HepG2 (cell line): ENCODE measurements around the gene NFATC1. TPM values are rescaled to one million over a fixed set of nuclear protein-coding genes. Genes with fewer than 3 reads are reported as not detected.

Experiments
- ATAC-seq: fragments of 200-7000 bp; cut with Tn5 transposase; 3 replicates; pipeline ENCODE4 v1.9.1; 2020; ENCODE audit warnings: mild to moderate bottlenecking, moderate library complexity
- BruUV-seq: library from RNA; stranded (reverse); fragments of 400-500 nt; replicated peaks from 2 replicates; lab custom pipeline; 2021; lab: Mats Ljungman, UMichigan
- CTCF ChIA-PET: fragments of 300-600 bp; formaldehyde crosslinking; extraction: SDS; loops from one replicate; lab custom pipeline; 2021; ENCODE audit warnings: low total read pairs, inconsistent platforms, low intra/inter-chr PET ratio; lab: Yijun Ruan, JAX
- POLR2A ChIA-PET: fragments of 350-600 bp; sonication (Branson Sonifier 250); formaldehyde crosslinking; loops from one replicate; lab custom pipeline; 2020; ENCODE audit warnings: antibody characterized with exemption, inconsistent platforms; lab: Yijun Ruan, JAX
- DNase-seq: peaks from one replicate; pipeline ENCODE4 v3.0.0-alpha.2; 2015; ENCODE audit warnings: low spot score
- FAIRE-seq: peaks from 3 replicates; lab custom pipeline; 2011; peaks lifted over from hg19 to GRCh38; lab: Jason Lieb, UNC
- H2AFZ ChIP-seq: one replicate; pipeline ENCODE4 v1.6.1; 2011; ENCODE audit warnings: low read length, inconsistent platforms
- H3K27ac ChIP-seq: fragments of 300-600 bp; 3 replicates; pipeline ENCODE4 v1.8.0; 2011; ENCODE audit warnings: mixed run types, mild to moderate bottlenecking, mixed read lengths, low read length, inconsistent platforms; ENCODE audit not compliant: insufficient read depth; ENCODE audit errors: extremely low read length
- H3K27me3 ChIP-seq, 2 experiments: fragments of 200-600 bp in 1 of 2; 2 replicates in 1 of 2; 3 replicates in 1 of 2; pipeline versions ENCODE4 v1.6.0 to v1.8.0; 2011; ENCODE audit warnings: low read length in 2 of 2, mild to moderate bottlenecking in 2 of 2, moderate library complexity in 2 of 2, inconsistent platforms in 1 of 2; ENCODE audit not compliant: insufficient read depth in 2 of 2, control insufficient read depth in 1 of 2
- H3K36me3 ChIP-seq, 2 experiments: fragments of 200-600 bp in 1 of 2; replicated peaks in 1 of 2; 2 replicates in 1 of 2; 3 replicates in 1 of 2; pipeline versions ENCODE4 v1.5.1 to v1.8.0; 2011; ENCODE audit warnings: low read length in 2 of 2, inconsistent platforms in 1 of 2; ENCODE audit not compliant: insufficient read depth in 2 of 2, control insufficient read depth in 1 of 2
- H3K4me1 ChIP-seq: 2 replicates; pipeline ENCODE4 v1.5.1; 2012; ENCODE audit warnings: low read length, inconsistent platforms; ENCODE audit not compliant: insufficient read depth
- H3K4me2 ChIP-seq: 2 replicates; pipeline ENCODE4 v1.6.0; 2011; ENCODE audit warnings: low read depth, low read length, inconsistent platforms
- H3K4me3 ChIP-seq, 3 experiments: fragments of 200-600 bp in 1 of 3; sonication (generic), shearing (Covaris generic) in 1 of 3; replicated peaks in 1 of 3; 2 replicates each; pipeline ENCODE4 v1.5.1; 2011 to 2016; ENCODE audit warnings: low read length in 3 of 3, inconsistent platforms in 2 of 3, low read depth in 2 of 3, mild to moderate bottlenecking in 2 of 3, control low read depth in 1 of 3, mixed read lengths in 1 of 3; ENCODE audit not compliant: insufficient read depth in 1 of 3
- H3K79me2 ChIP-seq: one replicate; pipeline ENCODE4 v1.6.1; 2011; ENCODE audit warnings: low read length, inconsistent platforms; ENCODE audit not compliant: insufficient read depth
- H3K9ac ChIP-seq: 2 replicates; pipeline ENCODE4 v1.6.0; 2011; ENCODE audit warnings: mild to moderate bottlenecking, low read depth, low read length, inconsistent platforms; ENCODE audit not compliant: insufficient read depth
- H3K9me3 ChIP-seq: 2 replicates; pipeline ENCODE4 v1.5.1; 2012; ENCODE audit warnings: mild to moderate bottlenecking, low read length
- H4K20me1 ChIP-seq: 2 replicates; pipeline ENCODE4 v1.6.0; 2011; ENCODE audit warnings: inconsistent platforms, mild to moderate bottlenecking, low read length, moderate library complexity; ENCODE audit not compliant: insufficient read depth
- ARID2 ChIP-seq: sonication (generic); formaldehyde crosslinking; IDR thresholded peaks from 2 replicates; pipeline ENCODE4 v1.8.1; 2022; ENCODE audit warnings: mild to moderate bottlenecking, missing genetic modification reagents, borderline replicate concordance
- CHD2 ChIP-seq: IDR thresholded peaks from 2 replicates; pipeline ENCODE4 v1.6.1; 2011; ENCODE audit warnings: low read depth, low read length, improper control_type of control experiment
- CREB1 ChIP-seq, 2 experiments: fragments of 450-650 bp in 1 of 2; IDR thresholded peaks; 2 replicates each; pipeline ENCODE4 v1.6.1; 2016 to 2017; ENCODE audit warnings: control low read depth in 1 of 2, mild to moderate bottlenecking in 1 of 2, missing compliant biosample characterization in 1 of 2, missing genetic modification characterization in 1 of 2
- GFI1 ChIP-seq: sonication (generic); formaldehyde crosslinking; IDR thresholded peaks from 2 replicates; pipeline ENCODE4 v1.5.0; 2020; ENCODE audit warnings: missing genetic modification reagents, mild to moderate bottlenecking, borderline replicate concordance
- HOXA5 ChIP-seq: sonication (generic); formaldehyde crosslinking; IDR thresholded peaks from 2 replicates; pipeline ENCODE4 v1.4.0; 2020; ENCODE audit warnings: missing genetic modification reagents
- PCBP2 ChIP-seq: fragments of 200-400 bp; formaldehyde crosslinking; optimal IDR thresholded peaks from 2 replicates; pipeline ENCODE3; 2018; ENCODE audit warnings: low read length, low read depth; ENCODE audit not compliant: poor library complexity, severe bottlenecking
- SYNCRIP ChIP-seq: fragments of 200-400 bp; formaldehyde crosslinking; IDR thresholded peaks from 2 replicates; pipeline ENCODE4 v1.6.1; 2018; ENCODE audit warnings: mild to moderate bottlenecking, low read depth, low read length; ENCODE audit not compliant: insufficient read depth
- XBP1 ChIP-seq: sonication (generic); formaldehyde crosslinking; IDR thresholded peaks from 2 replicates; pipeline ENCODE4 v1.5.0; 2020; ENCODE audit warnings: missing genetic modification reagents
- ZNF138 ChIP-seq: sonication (generic); formaldehyde crosslinking; IDR thresholded peaks from 2 replicates; pipeline ENCODE4 v1.5.0; 2020; ENCODE audit warnings: mild to moderate bottlenecking, low read depth, missing genetic modification reagents
- ZNF292 ChIP-seq: sonication (generic); formaldehyde crosslinking; IDR thresholded peaks from 2 replicates; pipeline ENCODE4 v1.8.1; 2022; ENCODE audit warnings: mild to moderate bottlenecking, low read depth, missing genetic modification reagents, borderline replicate concordance
- ZNF44 ChIP-seq: sonication (generic); formaldehyde crosslinking; IDR thresholded peaks from 2 replicates; pipeline ENCODE4 v1.5.1; 2020; ENCODE audit warnings: mild to moderate bottlenecking, missing genetic modification reagents
- ZNF674 ChIP-seq: sonication (generic); formaldehyde crosslinking; IDR thresholded peaks from 2 replicates; pipeline ENCODE4 v1.5.0; 2020; ENCODE audit warnings: low read depth, mild to moderate bottlenecking, missing genetic modification reagents
- WGBS: methylation state at CpG from one replicate; pipeline ENCODE4 v1.1.6; 2017; ENCODE audit warnings: low lambda C conversion rate; 5-methylcytosine and 5-hydroxymethylcytosine counted together
- in situ Hi-C: cut with HindIII; loops from 2 replicates; pipeline ENCODE4 v1.10.0; 2017; ENCODE audit warnings: low pct_unique_long_range_greater_than_20kb; ENCODE audit not compliant: extremely low pct_ligation_motif_present
- intact Hi-C: fragments of 100-400 bp; cut with micrococcal nuclease; formaldehyde crosslinking; loops from one replicate; pipeline ENCODE4 v1.10.0; 2022; ENCODE audit not compliant: unreplicated experiment
- polyA plus RNA-seq, 8 experiments: library from polyadenylated mRNA; depleted of rRNA in 3 of 8; stranded (reverse) in 7 of 8; unstranded in 1 of 8; fragments of >200 nt; fragmentation: Illumina TruSeq in 4 of 8; extraction: Trizol in 4 of 8; gene quantifications; 2 replicates each; pipeline versions ENCODE4 v1.2.1 to v1.2.3, GENCODE V29; 2011 to 2016; ENCODE audit warnings: low read depth in 4 of 8, missing spikeins in 1 of 8, mixed read lengths in 1 of 8; ENCODE audit not compliant: insufficient read depth in 1 of 8
- total RNA-seq, 5 experiments: library from RNA; depleted of rRNA; stranded (reverse); fragments of >200 nt; fragmentation: Illumina TruSeq; extraction: Trizol; gene quantifications; 2 replicates each; pipeline ENCODE4 v1.2.3, GENCODE V29; 2016; ENCODE audit warnings: low read depth in 1 of 5
- TF ChIP-seq, protein P1 (sequence below): sonication (generic); formaldehyde crosslinking; IDR thresholded peaks from 2 replicates; pipeline ENCODE4 v1.5.1; 2020; ENCODE audit warnings: missing genetic modification reagents, mild to moderate bottlenecking, borderline replicate concordance
- TF ChIP-seq, protein P2 (sequence below): sonication (generic); formaldehyde crosslinking; IDR thresholded peaks from 2 replicates; pipeline ENCODE4 v1.5.0; 2020; ENCODE audit warnings: mild to moderate bottlenecking, missing genetic modification reagents, borderline replicate concordance
- TF ChIP-seq, protein P3 (sequence below): sonication (generic); formaldehyde crosslinking; IDR thresholded peaks from 2 replicates; pipeline ENCODE4 v1.4.0; 2020; ENCODE audit warnings: missing genetic modification reagents, borderline replicate concordance

NFATC1 gene
- total and polyA plus RNA-seq, 2 of the 13 experiments (the other 11 are each of a cell fraction or from before 2014, with no cell fraction given) = not detected

DNA sequence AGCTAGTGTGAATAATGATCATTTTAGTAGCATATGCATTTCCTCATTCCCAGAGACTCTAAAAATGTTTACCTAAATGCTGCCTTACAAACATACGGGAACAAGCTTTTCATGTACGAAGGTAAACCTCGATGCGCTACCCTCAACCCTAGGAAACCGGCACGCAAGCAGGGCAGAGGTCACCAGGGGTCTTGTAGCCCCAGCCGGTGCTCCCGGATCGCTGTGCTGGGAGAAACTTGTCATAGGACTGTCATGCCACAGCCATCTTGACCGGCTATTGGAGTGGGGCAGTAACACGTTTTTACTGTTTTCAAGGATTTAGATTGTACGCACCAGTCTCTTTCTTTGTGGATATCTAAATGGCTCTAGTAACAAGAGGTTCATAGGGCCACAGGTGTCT is 34.8 kb upstream of the NFATC1 start (continued):
- TF ChIP-seq, protein P1, sequence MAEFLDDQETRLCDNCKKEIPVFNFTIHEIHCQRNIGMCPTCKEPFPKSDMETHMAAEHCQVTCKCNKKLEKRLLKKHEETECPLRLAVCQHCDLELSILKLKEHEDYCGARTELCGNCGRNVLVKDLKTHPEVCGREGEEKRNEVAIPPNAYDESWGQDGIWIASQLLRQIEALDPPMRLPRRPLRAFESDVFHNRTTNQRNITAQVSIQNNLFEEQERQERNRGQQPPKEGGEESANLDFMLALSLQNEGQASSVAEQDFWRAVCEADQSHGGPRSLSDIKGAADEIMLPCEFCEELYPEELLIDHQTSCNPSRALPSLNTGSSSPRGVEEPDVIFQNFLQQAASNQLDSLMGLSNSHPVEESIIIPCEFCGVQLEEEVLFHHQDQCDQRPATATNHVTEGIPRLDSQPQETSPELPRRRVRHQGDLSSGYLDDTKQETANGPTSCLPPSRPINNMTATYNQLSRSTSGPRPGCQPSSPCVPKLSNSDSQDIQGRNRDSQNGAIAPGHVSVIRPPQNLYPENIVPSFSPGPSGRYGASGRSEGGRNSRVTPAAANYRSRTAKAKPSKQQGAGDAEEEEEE (CRISPR knock-in tag) = no peak
- TF ChIP-seq GFI1 (CRISPR knock-in tag) (no peak), ZNF674 (CRISPR knock-in tag) (no peak), HOXA5 (CRISPR knock-in tag) (no peak), CHD2 (no peak), XBP1 (CRISPR knock-in tag) (no peak), PCBP2 (no peak)

DNA sequence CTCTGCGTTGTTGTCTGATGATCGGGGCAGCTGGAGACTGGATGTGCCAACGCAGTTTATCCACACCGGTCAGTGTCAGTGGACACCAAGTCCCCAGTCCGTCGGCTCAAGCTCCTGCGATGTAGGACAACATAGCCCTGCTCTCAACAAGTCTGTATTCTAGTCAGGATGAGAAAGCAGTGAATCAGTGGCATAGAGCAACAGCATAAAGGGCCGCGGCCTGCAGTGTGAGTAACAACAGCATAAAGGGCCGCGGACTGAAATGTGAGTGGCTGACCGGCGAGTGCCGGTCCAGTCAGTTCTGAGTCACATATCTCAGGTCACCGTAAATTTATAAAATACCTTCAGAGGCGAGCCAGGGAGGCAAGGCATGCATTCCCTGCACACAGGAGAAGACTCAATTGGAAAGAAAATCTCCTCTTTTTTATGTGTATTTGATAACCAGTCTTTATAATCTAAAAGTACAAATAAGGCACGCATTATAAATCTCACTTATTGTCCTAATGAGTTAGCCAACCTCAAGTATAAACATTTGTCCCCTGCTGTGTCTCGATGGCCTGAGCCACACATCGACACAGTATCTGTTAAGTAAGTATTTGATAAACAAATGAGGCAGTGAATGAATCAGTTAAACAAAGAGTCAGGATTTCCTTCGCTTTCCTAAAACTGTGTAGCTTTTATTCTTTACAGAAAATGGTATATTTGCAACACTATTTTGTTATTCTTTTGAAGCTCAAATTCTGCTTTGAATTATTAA is 33.8 kb upstream of the NFATC1 start:
- Histone ChIP-seq H3K4me3 (no peak overlapping the region), H3K79me2 (no peaks in the 10 kb centered on the region), H3K27me3 (no peaks in the 10 kb centered on the region), H3K9me3 (no peaks in the 10 kb centered on the region), H3K4me2 (no peak overlapping the region), H3K27ac (no peak overlapping the region), H3K4me1 (no peaks in the 10 kb centered on the region), H3K36me3 (peaks cover 3 to 23% of the 10 kb centered on the region in 2 experiments; a peak in 4 of 5 replicates), H4K20me1 (no peaks in the 10 kb centered on the region), H2AFZ (no peak overlapping the region), H3K9ac (no peak overlapping the region)
- ChIA-PET CTCF (no interaction called here), POLR2A (no interaction called here)
- no TSS peak for BruUV-seq
- in situ Hi-C loops (no loop called here), intact Hi-C loops (no loop called here)
- DNase-seq = no peak
- no peak for FAIRE-seq
- no peak for ATAC-seq
- WGBS = 93% methylated on average over 20 of the region's 20 CpGs
- TF ChIP-seq, protein P2, sequence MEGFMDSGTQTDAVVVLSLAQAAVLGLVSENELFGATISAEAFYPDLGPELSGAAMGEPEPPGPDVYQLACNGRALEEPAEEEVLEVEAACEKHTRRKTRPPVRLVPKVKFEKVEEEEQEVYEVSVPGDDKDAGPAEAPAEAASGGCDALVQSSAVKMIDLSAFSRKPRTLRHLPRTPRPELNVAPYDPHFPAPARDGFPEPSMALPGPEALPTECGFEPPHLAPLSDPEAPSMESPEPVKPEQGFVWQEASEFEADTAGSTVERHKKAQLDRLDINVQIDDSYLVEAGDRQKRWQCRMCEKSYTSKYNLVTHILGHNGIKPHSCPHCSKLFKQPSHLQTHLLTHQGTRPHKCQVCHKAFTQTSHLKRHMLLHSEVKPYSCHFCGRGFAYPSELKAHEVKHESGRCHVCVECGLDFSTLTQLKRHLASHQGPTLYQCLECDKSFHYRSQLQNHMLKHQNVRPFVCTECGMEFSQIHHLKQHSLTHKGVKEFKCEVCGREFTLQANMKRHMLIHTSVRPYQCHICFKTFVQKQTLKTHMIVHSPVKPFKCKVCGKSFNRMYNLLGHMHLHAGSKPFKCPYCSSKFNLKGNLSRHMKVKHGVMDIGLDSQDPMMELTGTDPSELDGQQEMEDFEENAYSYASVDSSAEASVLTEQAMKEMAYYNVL (CRISPR knock-in tag) = no peak
- TF ChIP-seq SYNCRIP (no peak), ZNF292 (no peak), ZNF44 (no peak), ARID2 (CRISPR knock-in tag) (no peak), ZNF138 (CRISPR knock-in tag) (no peak), CREB1 (IDR thresholded peaks at IDR 0.05) (no peak), CREB1 (CRISPR knock-in tag; IDR thresholded peaks at IDR 0.05) (no peak)
- TF ChIP-seq, protein P3, sequence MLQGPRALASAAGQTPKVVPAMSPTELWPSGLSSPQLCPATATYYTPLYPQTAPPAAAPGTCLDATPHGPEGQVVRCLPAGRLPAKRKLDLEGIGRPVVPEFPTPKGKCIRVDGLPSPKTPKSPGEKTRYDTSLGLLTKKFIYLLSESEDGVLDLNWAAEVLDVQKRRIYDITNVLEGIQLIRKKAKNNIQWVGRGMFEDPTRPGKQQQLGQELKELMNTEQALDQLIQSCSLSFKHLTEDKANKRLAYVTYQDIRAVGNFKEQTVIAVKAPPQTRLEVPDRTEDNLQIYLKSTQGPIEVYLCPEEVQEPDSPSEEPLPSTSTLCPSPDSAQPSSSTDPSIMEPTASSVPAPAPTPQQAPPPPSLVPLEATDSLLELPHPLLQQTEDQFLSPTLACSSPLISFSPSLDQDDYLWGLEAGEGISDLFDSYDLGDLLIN = no peak
